ENCODE data around the gene STIMATE.
A peak's percentile ranks its signal among the peaks of the same experiment; 100 is the strongest.

STIMATE gene

DNA sequence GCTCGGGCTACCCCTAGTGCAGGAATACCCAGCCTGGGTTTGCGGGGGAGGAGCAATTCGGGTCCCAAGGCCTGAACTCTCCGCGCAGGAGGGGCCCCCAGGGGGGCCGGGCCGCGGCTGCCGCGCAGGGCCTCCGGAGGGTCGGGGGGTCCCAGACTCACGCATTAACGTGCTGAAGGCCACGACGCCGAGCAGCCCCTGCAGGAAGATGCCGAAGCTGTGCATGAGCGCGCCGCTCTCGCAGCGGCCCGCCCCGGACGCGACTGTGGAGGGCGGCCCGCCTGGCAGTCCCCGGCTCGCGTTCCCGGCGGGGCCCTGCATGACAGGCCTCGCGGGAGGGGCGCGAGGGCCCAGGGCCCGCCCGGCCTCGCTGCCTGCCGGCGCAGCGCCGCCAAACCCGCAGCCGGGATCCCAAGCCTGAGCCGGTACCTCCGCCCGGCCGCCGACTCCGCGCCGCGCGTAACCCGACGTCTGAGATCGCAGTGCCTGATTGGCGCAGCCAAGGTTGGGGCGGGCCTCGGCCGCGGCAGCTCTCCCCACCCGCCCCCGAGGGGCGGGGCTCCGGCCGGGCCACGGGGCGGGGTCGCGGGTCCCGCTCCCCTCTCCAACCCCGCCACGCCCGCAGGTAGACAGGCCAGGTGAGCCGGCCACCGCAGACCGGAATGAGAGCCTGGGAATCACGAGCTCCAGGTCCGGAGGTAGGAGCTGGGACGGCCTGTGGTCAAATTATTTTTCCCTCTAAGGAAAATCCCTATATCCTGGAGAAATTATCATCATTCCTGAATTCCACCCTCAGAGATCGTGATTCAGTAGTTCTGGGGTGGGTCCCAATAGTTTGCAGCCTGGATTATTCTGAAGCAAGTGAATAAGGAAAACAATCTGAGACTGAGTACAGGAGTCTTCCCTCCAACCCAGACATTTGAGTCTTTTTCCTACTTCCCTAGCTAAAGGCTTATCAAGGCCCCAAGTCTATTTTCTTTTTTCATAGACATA, at the start of gene STIMATE:
STIMATE (minus strand) TSS at position 419 of the 993 bp plus-strand sequence; CDS start at position 321, 98 bp downstream.
- Mint-ChIP-seq H3K27me3 (ENCODE audit: low read depth) (no peaks in the 10 kb centered on the region), H3K4me1 (ENCODE audit: low read depth) (peaks cover 38% of the 10 kb centered on the region), H3K36me3 (ENCODE audit: low read depth) (peaks cover 16% of the 10 kb centered on the region), H3K27ac (peak within 1 kb of the TSS; percentile 74), H3K4me3 (peak within 1 kb of the TSS; percentile 94), H3K9me3 (no peaks in the 10 kb centered on the region)
- peak; percentile 88 for DNase-seq (ENCODE audit: low spot score)

DNA sequence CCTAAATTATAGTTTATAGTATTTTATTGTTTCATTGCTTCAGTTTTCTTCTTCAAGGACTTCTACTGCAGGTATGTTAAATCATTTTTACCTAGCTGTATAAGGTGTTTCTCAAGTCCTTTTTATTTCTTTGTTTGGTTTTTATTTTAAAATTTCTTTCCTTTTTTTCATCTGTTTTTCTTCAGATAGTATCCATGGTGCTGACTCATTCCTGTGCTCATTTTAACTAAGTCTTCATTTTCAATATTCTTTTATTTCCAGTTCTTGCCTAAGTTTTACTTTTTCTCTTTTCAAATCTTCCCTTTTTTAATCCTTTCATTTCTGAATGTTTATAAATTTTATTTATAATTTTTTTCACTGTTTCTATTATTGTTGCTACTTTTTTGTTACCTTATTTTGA, 42.3 kb upstream of the STIMATE start:
- Mint-ChIP-seq H3K36me3 (ENCODE audit: low read depth) (peaks cover 6% of the 10 kb centered on the region), H3K27me3 (ENCODE audit: low read depth) (no peaks in the 10 kb centered on the region), H3K4me1 (ENCODE audit: low read depth) (peaks cover 7% of the 10 kb centered on the region), H3K27ac (no peak overlapping the region), H3K9me3 (no peaks in the 10 kb centered on the region), H3K4me3 (no peak overlapping the region)
- DNase-seq (ENCODE audit: low spot score): no peak

DNA sequence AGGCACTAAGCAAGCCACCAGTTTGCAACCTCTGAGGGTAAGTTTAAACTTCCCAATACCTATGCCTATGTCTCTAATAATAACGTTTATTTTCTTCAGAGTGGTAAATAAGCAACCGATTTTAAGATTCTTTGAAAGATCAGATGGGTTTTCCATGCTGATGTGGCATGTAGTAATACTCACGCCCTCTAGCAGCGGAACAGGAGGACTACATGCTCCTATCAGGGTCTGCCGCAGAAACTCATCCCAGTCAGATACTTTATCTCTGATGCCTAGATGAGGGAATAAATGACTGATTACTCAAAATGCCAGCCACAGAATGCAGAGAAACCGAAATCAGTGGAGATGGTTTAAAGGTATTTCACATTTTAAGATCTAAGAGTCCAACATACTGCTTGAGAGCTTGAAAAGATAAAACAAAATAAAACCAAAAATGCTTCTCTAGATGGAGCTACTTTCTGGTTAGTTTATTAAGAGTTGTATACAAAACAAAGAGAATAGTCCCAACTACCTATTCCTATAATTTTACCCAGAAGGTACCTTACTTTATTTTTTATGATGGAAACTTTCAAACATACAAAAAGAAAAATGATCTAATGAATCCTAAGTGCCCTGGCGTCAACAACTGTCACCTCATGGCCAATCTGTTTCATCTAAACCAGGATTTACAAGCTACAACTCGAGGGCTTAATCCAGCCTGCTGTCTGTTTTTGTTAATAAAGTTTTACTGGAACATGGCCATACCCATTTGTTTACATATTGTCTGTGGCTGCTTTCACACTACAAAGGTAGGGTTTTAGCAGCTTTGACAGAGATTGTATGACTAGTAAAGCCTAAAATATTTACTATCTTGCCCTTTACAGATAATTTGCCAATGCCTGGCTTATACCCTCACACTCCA, 37.5 kb upstream of the STIMATE start:
- H3K4me1 Mint-ChIP-seq (ENCODE audit: low read depth): peaks cover 8% of the 10 kb centered on the region
- H3K36me3 Mint-ChIP-seq (ENCODE audit: low read depth): peaks cover 16% of the 10 kb centered on the region
- no peaks in the 10 kb centered on the region for H3K27me3 Mint-ChIP-seq (ENCODE audit: low read depth)
- no peaks in the 10 kb centered on the region for H3K9me3 Mint-ChIP-seq
- peak; percentile 61 for DNase-seq (ENCODE audit: low spot score)
- H3K4me3 Mint-ChIP-seq: no peak overlapping the region
- H3K27ac Mint-ChIP-seq: peak overlapping the region; percentile 37

DNA sequence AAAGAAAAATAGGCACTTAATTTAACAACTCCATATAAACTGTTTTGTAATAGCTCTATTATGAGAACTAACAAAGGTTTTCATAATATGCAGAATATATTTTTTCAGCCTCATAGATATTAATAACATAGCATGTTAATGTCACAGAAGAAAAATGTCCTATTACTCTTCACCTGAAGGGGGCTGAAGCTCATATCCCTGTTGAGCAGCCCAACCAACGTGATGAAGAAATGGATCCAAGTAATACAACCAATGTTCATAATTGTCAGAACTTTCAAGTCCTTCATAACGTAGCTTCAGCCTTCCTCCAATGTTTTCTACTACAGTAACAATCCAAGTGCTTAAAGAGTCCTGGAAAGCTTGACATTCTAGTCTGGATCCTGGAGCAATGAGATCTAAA, 34.5 kb upstream of the STIMATE start:
- Mint-ChIP-seq H3K27me3 (ENCODE audit: low read depth) (no peaks in the 10 kb centered on the region), H3K4me1 (ENCODE audit: low read depth) (peaks cover 8% of the 10 kb centered on the region), H3K4me3 (no peak overlapping the region), H3K27ac (no peak overlapping the region), H3K36me3 (ENCODE audit: low read depth) (peaks cover 26% of the 10 kb centered on the region), H3K9me3 (no peaks in the 10 kb centered on the region)
- DNase-seq (ENCODE audit: low spot score): no peak

DNA sequence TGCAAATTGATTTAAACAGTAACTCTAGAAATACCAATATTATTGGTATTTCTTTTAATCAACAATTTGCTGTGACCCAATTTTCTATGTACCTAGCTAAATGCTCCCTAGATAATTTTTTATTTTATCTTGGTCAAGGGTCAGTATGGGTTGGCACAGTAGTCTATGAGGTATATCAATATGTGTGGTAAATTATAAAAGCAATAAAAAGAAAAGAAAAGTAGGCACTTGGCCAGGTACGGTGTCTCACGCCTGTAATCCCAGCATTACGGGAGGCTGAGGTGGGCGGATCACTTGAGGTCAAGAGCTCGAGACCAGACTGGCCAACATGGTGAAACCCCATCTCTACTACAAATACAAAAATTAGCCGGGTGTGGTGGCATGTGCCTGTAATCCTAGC, 34.0 kb upstream of the STIMATE start:
- H3K4me3 Mint-ChIP-seq: no peak overlapping the region
- H3K4me1 Mint-ChIP-seq (ENCODE audit: low read depth): peaks cover 11% of the 10 kb centered on the region
- no peaks in the 10 kb centered on the region for H3K9me3 Mint-ChIP-seq
- H3K27me3 Mint-ChIP-seq (ENCODE audit: low read depth): no peaks in the 10 kb centered on the region
- peaks cover 26% of the 10 kb centered on the region for H3K36me3 Mint-ChIP-seq (ENCODE audit: low read depth)
- no peak for DNase-seq (ENCODE audit: low spot score)
- H3K27ac Mint-ChIP-seq: no peak overlapping the region

DNA sequence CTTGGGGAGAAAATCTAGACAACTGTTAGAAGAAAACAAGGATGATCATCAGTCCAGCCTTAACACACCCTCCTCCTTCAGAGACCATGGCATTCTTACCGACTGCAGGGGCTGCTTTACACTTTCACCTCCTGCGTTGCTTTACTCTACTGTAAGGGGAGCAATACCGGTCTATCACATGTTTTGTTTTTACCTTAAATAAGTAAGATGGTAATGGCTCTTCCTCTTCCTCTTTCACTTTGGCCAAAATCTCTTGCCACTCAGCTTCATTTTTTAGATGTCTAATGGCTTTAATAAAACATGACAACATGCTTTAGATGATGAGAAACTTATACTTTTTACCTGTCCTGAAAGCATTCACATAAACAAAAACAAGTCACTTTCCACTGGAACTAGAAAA, 33.4 kb upstream of the STIMATE start:
- Mint-ChIP-seq H3K36me3 (ENCODE audit: low read depth) (peaks cover 26% of the 10 kb centered on the region), H3K4me3 (no peak overlapping the region), H3K27me3 (ENCODE audit: low read depth) (no peaks in the 10 kb centered on the region), H3K4me1 (ENCODE audit: low read depth) (peaks cover 13% of the 10 kb centered on the region), H3K9me3 (no peaks in the 10 kb centered on the region), H3K27ac (no peak overlapping the region)
- DNase-seq (ENCODE audit: low spot score): no peak

DNA sequence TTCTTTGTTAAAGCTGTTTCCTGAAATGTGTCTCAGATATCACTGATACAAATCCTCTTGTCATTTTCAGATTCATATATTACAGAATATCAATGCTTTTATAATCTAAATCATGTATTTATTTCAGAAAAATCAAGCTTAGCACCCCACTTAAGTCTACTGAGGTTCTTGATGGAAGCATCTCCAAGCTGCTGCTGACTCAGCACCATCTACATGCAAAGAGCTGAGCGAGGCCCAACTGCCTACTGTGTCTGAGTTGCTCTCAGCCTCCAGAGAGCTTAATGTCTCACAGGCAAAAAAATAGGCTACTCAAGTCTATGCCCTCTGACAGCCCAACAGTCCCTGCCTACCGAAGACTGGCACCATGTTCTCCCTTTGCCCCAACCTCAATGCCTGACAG, 29.2 kb upstream of the STIMATE start:
- Mint-ChIP-seq H3K27ac (peak overlapping the region; percentile 52), H3K36me3 (ENCODE audit: low read depth) (peaks cover 40% of the 10 kb centered on the region), H3K9me3 (no peaks in the 10 kb centered on the region), H3K4me3 (no peak overlapping the region), H3K4me1 (ENCODE audit: low read depth) (peaks cover 18% of the 10 kb centered on the region), H3K27me3 (ENCODE audit: low read depth) (no peaks in the 10 kb centered on the region)
- DNase-seq (ENCODE audit: low spot score): no peak

DNA sequence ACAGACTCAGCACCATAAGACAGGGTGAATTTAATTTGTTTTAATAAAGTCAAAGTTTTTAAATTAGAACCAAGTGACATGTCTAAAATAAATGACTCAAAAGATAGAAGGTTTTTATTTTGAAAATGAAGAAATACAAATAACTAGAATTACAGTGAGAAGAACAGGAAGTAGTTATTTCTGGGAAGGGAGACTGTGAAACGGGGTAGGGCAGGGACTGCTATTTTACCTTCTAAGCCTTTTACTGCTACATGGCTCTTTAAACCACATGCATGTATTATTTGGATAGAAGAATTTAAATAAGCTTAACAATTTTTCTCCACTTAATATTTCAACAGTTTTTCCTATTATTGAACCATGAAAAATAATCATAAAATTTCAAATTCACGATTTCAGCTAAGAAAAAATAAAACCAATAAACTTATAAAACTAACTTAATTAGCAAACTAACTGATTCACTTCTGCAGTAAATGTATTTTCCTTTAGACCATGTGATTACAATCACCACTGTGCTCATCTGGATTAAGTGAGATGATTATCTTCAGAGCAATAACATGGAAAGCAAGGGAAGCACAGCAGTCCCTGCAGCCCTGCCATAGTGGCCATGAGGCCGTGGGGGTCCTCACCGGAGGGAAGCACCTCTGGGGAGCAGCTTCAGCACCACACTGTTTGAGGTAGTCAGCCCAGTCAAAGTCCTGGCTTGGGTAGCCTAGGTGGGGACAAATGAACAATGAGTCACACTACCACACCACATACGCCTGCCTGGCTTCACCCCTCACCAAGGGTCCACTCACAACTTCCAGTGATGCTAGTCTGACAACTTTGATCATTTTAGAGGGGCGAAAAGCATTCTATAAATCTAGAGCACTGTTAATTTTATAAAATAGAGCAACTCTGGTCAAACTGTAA, 28.3 kb upstream of the STIMATE start:
- H3K4me1 Mint-ChIP-seq (ENCODE audit: low read depth): peaks cover 18% of the 10 kb centered on the region
- H3K27ac Mint-ChIP-seq: peak overlapping the region; percentile 45
- no peaks in the 10 kb centered on the region for H3K27me3 Mint-ChIP-seq (ENCODE audit: low read depth)
- H3K36me3 Mint-ChIP-seq (ENCODE audit: low read depth): peaks cover 36% of the 10 kb centered on the region
- DNase-seq (ENCODE audit: low spot score): no peak
- no peaks in the 10 kb centered on the region for H3K9me3 Mint-ChIP-seq
- peak overlapping the region; percentile 15 for H3K4me3 Mint-ChIP-seq

DNA sequence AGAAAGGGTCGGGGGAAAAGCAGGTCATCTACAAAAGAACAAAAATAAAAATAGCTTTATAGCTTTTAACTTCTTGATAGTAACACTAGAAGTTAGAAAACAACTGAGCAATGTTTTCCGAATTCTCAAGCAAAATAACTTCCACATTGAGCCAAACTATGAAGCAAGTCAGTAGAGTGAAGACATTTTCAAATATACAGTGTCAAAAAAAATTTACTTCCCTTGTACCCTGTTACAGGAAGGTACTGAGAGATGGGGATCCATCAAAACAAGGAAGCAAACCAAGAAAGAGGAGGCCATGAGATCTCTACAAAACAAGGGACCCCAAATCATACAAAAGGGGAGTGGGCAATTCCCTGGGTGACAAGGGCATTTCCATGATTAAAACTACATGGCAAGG, 26.6 kb upstream of the STIMATE start:
- no peak overlapping the region for H3K27ac Mint-ChIP-seq
- no peaks in the 10 kb centered on the region for H3K27me3 Mint-ChIP-seq (ENCODE audit: low read depth)
- peaks cover 44% of the 10 kb centered on the region for H3K36me3 Mint-ChIP-seq (ENCODE audit: low read depth)
- DNase-seq (ENCODE audit: low spot score): no peak
- no peaks in the 10 kb centered on the region for H3K9me3 Mint-ChIP-seq
- H3K4me3 Mint-ChIP-seq: no peak overlapping the region
- peaks cover 18% of the 10 kb centered on the region for H3K4me1 Mint-ChIP-seq (ENCODE audit: low read depth)

DNA sequence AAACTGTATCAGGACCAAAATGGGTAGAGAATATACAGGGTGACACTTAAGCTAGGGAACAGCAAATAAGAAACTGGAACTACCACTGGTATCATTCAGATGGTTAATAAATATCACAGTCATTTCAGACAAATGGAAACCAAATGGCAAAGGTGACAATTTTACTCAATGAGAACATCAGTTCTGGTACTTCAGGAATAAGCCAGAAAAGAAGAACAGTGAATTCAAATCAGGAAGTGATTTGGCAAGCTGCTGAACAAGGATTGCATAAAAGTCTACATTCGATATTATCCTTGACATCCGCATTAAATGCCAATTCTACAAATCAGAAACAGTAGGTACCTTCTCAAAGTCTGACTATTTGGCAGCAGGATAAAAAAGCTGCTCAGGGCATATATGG, 23.5 kb upstream of the STIMATE start:
- no peak overlapping the region for H3K4me3 Mint-ChIP-seq
- DNase-seq (ENCODE audit: low spot score): no peak
- H3K4me1 Mint-ChIP-seq (ENCODE audit: low read depth): peaks cover 13% of the 10 kb centered on the region
- peaks cover 37% of the 10 kb centered on the region for H3K36me3 Mint-ChIP-seq (ENCODE audit: low read depth)
- no peaks in the 10 kb centered on the region for H3K9me3 Mint-ChIP-seq
- no peak overlapping the region for H3K27ac Mint-ChIP-seq
- H3K27me3 Mint-ChIP-seq (ENCODE audit: low read depth): no peaks in the 10 kb centered on the region

DNA sequence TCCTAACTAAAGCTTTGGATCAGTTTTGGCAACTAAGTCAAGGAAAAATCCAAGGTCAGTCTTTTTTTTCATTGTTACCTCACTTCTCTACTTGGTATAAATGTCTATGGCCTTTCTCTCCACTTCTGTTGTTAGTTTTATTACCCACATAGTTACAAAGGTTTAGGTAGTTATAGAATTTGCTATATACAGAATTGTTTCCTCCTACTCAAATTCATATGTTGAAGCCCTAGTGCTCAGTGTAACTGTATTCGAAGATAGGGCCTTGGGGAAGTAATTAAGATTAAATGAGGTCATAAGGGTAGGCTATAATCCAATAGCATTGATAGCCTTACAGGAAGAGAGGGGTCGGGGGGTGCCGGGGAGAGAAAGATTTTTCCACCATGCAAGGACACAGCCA, 19.7 kb upstream of the STIMATE start:
- H3K9me3 Mint-ChIP-seq: no peaks in the 10 kb centered on the region
- H3K36me3 Mint-ChIP-seq (ENCODE audit: low read depth): peaks cover 26% of the 10 kb centered on the region
- H3K4me3 Mint-ChIP-seq: no peak overlapping the region
- H3K4me1 Mint-ChIP-seq (ENCODE audit: low read depth): peaks cover 3% of the 10 kb centered on the region
- H3K27ac Mint-ChIP-seq: no peak overlapping the region
- no peaks in the 10 kb centered on the region for H3K27me3 Mint-ChIP-seq (ENCODE audit: low read depth)
- DNase-seq (ENCODE audit: low spot score): no peak

DNA sequence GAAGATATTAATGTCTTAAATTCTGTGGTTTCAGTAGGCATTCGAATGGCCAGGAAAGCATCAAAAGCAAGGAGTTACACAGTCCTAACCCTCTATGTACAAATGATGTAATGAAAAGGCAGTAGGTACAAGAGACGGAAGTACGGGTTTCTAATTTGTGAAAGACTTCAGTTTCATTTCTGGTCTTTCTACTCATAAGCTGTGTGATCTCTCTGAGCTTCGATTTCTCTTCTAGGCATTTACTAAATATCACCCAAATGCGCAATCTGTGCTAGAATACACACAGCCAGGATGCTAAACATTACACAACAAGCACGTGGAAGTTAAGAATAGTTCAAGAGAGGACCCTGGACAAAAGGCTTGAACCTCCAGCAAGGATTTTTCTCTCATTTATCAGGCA, 17.9 kb upstream of the STIMATE start:
- H3K4me3 Mint-ChIP-seq: no peak overlapping the region

More for the DNA sequence above, 17.9 kb upstream of the STIMATE start:
- no peaks in the 10 kb centered on the region for H3K27me3 Mint-ChIP-seq (ENCODE audit: low read depth)
- H3K36me3 Mint-ChIP-seq (ENCODE audit: low read depth): peaks cover 30% of the 10 kb centered on the region
- H3K4me1 Mint-ChIP-seq (ENCODE audit: low read depth): no peaks in the 10 kb centered on the region
- no peak for DNase-seq (ENCODE audit: low spot score)
- H3K9me3 Mint-ChIP-seq: no peaks in the 10 kb centered on the region
- no peak overlapping the region for H3K27ac Mint-ChIP-seq
